Fibroblast of the aortic adventitia (primary cell): Measurements from ENCODE around the gene SLC12A6. TPM values are rescaled to one million over a fixed set of nuclear protein-coding genes. Genes with fewer than 3 reads are reported as not detected.
A peak's percentile ranks its signal among the peaks of the same experiment; 100 is the strongest.

Source experiments
- DNase-seq: peaks from one replicate; pipeline ENCODE4 v3.0.0-alpha.2; 2010; ENCODE audit warnings: low read depth
- H3K4me3 ChIP-seq: 2 replicates; pipeline ENCODE4 v1.5.1; 2011; ENCODE audit warnings: low read depth, mild to moderate bottlenecking, control low read depth, low read length, moderate library complexity
- CTCF ChIP-seq: IDR thresholded peaks from 2 replicates; pipeline ENCODE4 v1.5.1; 2011; ENCODE audit warnings: mild to moderate bottlenecking, low read length, control low read depth, inconsistent platforms; ENCODE audit not compliant: insufficient read depth
- total RNA-seq: library from RNA; depleted of rRNA; stranded (reverse); fragments of >200 nt; gene quantifications from 2 replicates; pipeline ENCODE4 v1.2.3, GENCODE V29; 2012; ENCODE audit warnings: low replicate concordance

SLC12A6 gene
- total RNA-seq, 1 donor: 47.3 TPM

GRCh38 chr15:34336231-34336990 lies 1.2 kb downstream of the SLC12A6 start:
- no peak for TF ChIP-seq CTCF
- H3K4me3 ChIP-seq: peak overlapping the region; percentile 91
- DNase-seq: no peak

DNA sequence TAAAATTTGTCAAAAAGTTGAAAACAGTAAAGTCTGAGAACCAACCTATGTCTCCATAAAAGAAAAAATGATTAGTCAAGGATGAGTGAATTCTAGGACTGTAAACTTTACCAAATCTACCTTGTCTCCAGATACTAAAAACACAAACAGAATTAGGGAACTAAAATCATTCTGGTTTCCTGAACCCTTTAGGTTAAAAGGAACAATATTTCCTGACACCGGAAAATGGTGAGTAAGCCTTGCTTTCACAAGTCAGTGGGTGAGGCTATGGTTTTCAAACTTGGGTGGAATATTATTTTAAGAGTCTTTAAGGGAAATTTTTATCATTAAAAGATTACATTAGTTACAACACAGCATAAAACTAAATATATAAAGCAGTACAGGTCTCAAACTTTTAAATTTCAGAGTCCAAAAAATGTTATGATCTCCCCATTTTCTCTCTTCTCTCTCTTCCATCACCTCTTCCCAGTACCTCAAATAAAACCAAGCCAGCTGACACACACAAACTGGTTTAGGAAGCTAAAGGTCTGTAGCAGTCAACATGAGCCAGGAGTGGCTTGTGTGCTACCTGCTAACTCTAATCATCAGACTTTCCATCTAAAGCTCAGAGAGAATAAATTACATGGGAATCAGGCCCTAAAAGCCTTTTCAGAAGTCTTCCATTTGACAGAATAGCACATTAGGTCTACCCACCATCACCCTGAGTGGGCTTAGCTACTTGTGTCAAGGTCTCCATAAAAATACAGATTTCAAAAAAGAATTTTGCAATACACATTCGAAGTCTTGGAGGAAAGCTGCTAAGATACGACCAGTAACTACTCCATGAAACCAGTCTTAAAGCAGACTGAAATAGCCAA lies 2.2 kb downstream of the SLC12A6 start:
- peak overlapping the region; percentile 52 for H3K4me3 ChIP-seq
- TF ChIP-seq CTCF: no peak
- DNase-seq: peak; percentile 42

GRCh38 chr15:34334672-34335071 lies 2.9 kb downstream of the SLC12A6 start:
- no peak for TF ChIP-seq CTCF
- H3K4me3 ChIP-seq: peak overlapping the region; percentile 52
- DNase-seq: no peak

DNA sequence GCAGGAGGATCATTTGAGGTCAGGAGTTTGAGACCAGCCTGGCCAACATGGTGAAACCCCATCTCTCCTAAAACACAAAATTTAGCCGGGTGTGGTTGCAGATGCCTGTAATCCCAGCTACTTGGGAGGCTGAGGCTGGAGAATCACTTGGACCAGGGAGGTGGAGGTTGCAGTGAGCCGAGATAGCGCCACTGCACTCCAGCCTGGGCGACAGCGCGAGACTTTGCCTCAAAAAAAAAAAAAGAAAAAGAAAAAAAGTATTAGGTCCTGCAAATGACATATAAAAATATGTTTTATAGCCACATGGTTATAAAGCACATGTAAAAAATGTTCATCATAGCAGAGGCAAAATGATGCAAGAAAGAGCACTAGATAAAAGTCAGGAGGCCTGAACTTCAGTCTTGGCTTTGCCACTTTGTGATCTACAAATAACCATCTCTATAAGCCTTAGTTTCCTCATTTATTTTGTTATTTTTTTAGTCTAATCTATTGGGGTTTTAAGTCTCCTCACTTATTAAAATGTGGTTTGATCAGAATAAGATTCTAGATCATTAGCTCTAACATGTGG lies 4.9 kb downstream of the SLC12A6 start:
- no peak overlapping the region for H3K4me3 ChIP-seq
- no peak for TF ChIP-seq CTCF
- DNase-seq: no peak

- no peak for TF ChIP-seq CTCF
- no peak overlapping the region for H3K4me3 ChIP-seq
- no peak for DNase-seq
Observed at GRCh38 chr15:34331809-34332208, 5.8 kb downstream of the SLC12A6 start.

GRCh38 chr15:34330279-34330678 lies 7.3 kb downstream of the SLC12A6 start:
- no peak for TF ChIP-seq CTCF
- DNase-seq: no peak
- no peak overlapping the region for H3K4me3 ChIP-seq
